RWPE1 (cell line): ENCODE data around the gene KAZN.

Source experiments
- CTCF ChIA-PET: fragments of 350-600 bp; sonication (Branson Sonifier 250); formaldehyde crosslinking; extraction: SDS; loops from one replicate; lab custom pipeline; 2021; lab: Yijun Ruan, JAX
- POLR2A ChIA-PET: fragments of 400-600 bp; formaldehyde crosslinking; extraction: SDS; loops from one replicate; lab custom pipeline; 2020; ENCODE audit warnings: antibody characterized with exemption; ENCODE audit not compliant: low non-redundant PET; lab: Yijun Ruan, JAX
- DNase-seq: peaks from one replicate; pipeline ENCODE4 v3.0.0; 2012; ENCODE audit warnings: low spot score
- H3K27ac ChIP-seq: fragments of 450-650 bp; 2 replicates; pipeline ENCODE4 v1.5.1; 2017
- CTCF ChIP-seq: fragments of 450-650 bp; conservative IDR thresholded peaks from 2 replicates; pipeline ENCODE4 v1.5.1; 2017; ENCODE audit warnings: low read depth, mild to moderate bottlenecking

The KAZN gene

GRCh38 chr1:14583788-14584187 is 14.7 kb upstream of the KAZN start:
- no peak for TF ChIP-seq CTCF
- ChIA-PET POLR2A (no interaction called here), CTCF (interaction anchor here (0.6 to 1.1 kb wide), 3 partner anchors 56 to 293 kb away, joined by 3 read pairs; no protein-coding TSS in a partner anchor)
- DNase-seq = no peak
- H3K27ac ChIP-seq = no peak overlapping the region

GRCh38 chr1:14585728-14586127 is 12.8 kb upstream of the KAZN start:
- ChIA-PET CTCF (interaction anchor here (0.6 kb wide), 1 partner anchor 462 kb away, joined by 3 read pairs; no protein-coding TSS in a partner anchor), POLR2A (no interaction called here)
- H3K27ac ChIP-seq = no peak overlapping the region
- TF ChIP-seq CTCF = no peak
- DNase-seq = no peak

GRCh38 chr1:14590411-14591180 is 7.9 kb upstream of the KAZN start:
- no peak for TF ChIP-seq CTCF
- no peak overlapping the region for H3K27ac ChIP-seq
- no peak for DNase-seq
- CTCF ChIA-PET = interaction anchor here (0.7 kb wide), 1 partner anchor 798 kb away, joined by 4 read pairs; no protein-coding TSS in a partner anchor
- POLR2A ChIA-PET = interaction anchor here (0.6 kb wide), 1 partner anchor 336 kb away, joined by 3 read pairs; no protein-coding TSS in a partner anchor

GRCh38 chr1:14591600-14591999 is 6.9 kb upstream of the KAZN start:
- ChIA-PET POLR2A (interaction anchor here (0.6 kb wide), 1 partner anchor 337 kb away, joined by 3 read pairs; no protein-coding TSS in a partner anchor), CTCF (interaction anchor here (0.6 kb wide), 1 partner anchor 185 kb away, joined by 4 read pairs; no protein-coding TSS in a partner anchor)
- no peak for DNase-seq
- TF ChIP-seq CTCF = no peak
- H3K27ac ChIP-seq = no peak overlapping the region

GRCh38 chr1:14592004-14592631 is 6.4 kb upstream of the KAZN start:
- H3K27ac ChIP-seq = no peak overlapping the region
- no peak for DNase-seq
- POLR2A ChIA-PET = no interaction called here
- CTCF ChIA-PET = interaction anchor here (0.6 kb wide), 1 partner anchor 184 kb away, joined by 4 read pairs; no protein-coding TSS in a partner anchor
- no peak for TF ChIP-seq CTCF

GRCh38 chr1:14593302-14593701 is 5.2 kb upstream of the KAZN start:
- POLR2A ChIA-PET = no interaction called here
- CTCF ChIA-PET = no interaction called here
- no peak overlapping the region for H3K27ac ChIP-seq
- DNase-seq = no peak
- TF ChIP-seq CTCF = no peak
